ENCODE data around the gene RHOT2.

DNA sequence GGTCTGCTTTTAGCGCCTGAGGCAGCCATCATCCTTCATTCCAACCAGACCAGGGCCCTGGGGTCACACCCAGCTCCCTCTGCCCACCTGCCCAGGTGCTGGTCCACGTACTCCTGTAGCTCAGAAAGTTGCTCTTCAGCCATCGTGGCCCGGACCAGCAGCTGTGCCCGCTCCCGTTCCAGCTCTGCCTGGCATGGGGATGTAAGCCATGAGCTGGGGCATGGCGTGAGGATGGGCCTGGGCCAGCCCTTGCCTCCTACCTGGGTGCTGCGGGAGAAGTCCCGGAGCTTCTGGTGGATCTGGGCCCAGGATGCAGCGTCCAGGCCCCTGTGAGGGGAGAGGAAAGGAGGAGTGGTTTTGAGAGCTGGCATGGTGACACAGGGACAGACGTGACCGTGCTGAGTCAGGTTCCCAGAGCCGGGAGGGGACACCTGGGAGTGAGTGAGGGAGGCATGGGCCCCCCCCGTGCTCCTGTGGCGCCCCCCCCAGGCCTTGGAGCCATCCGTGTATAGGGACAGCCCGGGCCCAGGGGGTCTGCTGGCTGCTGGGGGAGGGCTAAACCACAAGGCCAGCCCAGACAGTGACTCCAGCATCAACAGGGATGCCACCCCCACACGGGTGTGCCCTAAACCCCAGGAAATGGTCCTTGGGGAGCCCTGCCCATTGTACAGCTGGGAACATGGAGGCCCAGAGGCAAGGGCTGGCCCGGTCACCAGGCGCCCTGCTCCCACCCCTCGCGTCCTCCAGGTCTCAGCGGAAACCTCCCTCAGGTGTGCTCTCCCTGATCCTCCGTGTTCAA is 55.1 kb downstream of the RHOT2 start:
- TF ChIP-seq, protein P1, sequence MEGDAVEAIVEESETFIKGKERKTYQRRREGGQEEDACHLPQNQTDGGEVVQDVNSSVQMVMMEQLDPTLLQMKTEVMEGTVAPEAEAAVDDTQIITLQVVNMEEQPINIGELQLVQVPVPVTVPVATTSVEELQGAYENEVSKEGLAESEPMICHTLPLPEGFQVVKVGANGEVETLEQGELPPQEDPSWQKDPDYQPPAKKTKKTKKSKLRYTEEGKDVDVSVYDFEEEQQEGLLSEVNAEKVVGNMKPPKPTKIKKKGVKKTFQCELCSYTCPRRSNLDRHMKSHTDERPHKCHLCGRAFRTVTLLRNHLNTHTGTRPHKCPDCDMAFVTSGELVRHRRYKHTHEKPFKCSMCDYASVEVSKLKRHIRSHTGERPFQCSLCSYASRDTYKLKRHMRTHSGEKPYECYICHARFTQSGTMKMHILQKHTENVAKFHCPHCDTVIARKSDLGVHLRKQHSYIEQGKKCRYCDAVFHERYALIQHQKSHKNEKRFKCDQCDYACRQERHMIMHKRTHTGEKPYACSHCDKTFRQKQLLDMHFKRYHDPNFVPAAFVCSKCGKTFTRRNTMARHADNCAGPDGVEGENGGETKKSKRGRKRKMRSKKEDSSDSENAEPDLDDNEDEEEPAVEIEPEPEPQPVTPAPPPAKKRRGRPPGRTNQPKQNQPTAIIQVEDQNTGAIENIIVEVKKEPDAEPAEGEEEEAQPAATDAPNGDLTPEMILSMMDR (conservative IDR thresholded peaks at IDR 0.05; ENCODE audit: low read depth, low read length) = no peak
- no peak for TF ChIP-seq EZH2 (IDR thresholded peaks at IDR 0.05; ENCODE audit: borderline replicate concordance, low read depth, low read length, poor library complexity, severe bottlenecking)
